Gastrocnemius medialis (tissue), 4 donors: ENCODE data around the gene PPP6R2. TPM values are rescaled to one million over a fixed set of nuclear protein-coding genes. Genes with fewer than 3 reads are reported as not detected.

Source experiments
- ATAC-seq, 2 donors: fragments of 150-250 bp; one replicate each; pipeline ENCODE4 v1.9.1; 2016
- DNase-seq, 2 donors: peaks; one replicate each; pipeline ENCODE4 v3.0.0-alpha.2; 2019
- H3K27ac ChIP-seq, 4 donors: fragments of 200-600 bp; sonication (generic); 1 replicate in 1 of 4; 2 replicates in 3 of 4; pipeline ENCODE4 v1.5.1; 2016 to 2018; ENCODE audit warnings: mild to moderate bottlenecking in 2 of 4, moderate library complexity in 1 of 4
- H3K27me3 ChIP-seq, 3 donors: fragments of 200-600 bp; sonication (generic) in 2 of 3; 1 replicate in 1 of 3; 2 replicates in 2 of 3; pipeline versions ENCODE4 v1.5.1 to v1.6.0; 2016 to 2019; ENCODE audit warnings: mild to moderate bottlenecking in 1 of 3, moderate library complexity in 1 of 3
- H3K36me3 ChIP-seq, 2 donors: fragments of 200-600 bp; sonication (generic) in 1 of 2; one replicate each; pipeline ENCODE4 v1.5.1; 2017 to 2018
- H3K4me1 ChIP-seq, 2 donors: fragments of 200-600 bp; sonication (generic) in 1 of 2; one replicate each; pipeline ENCODE4 v1.5.1; 2016 to 2017; ENCODE audit warnings: mild to moderate bottlenecking in 2 of 2
- H3K4me3 ChIP-seq, 4 donors: fragments of 200-600 bp; sonication (generic) in 3 of 4; 1 replicate in 1 of 4; 2 replicates in 3 of 4; pipeline ENCODE4 v1.5.1; 2016 to 2019; ENCODE audit warnings: mild to moderate bottlenecking in 2 of 4
- H3K9me3 ChIP-seq, 3 donors: fragments of 200-600 bp; sonication (generic) in 2 of 3; 1 replicate in 1 of 3; 2 replicates in 2 of 3; pipeline ENCODE4 v1.5.1; 2016 to 2019
- CTCF ChIP-seq, 5 experiments: fragments of 450-650 bp in 3 of 5; fragments of 200-600 bp in 2 of 5; sonication (generic) in 2 of 5; IDR thresholded peaks in 4 of 5; conservative IDR thresholded peaks in 1 of 5; 1 replicate in 4 of 5; 2 replicates in 1 of 5; pipeline ENCODE4 v1.5.1; 2016 to 2019; ENCODE audit warnings: antibody characterized with exemption in 5 of 5, mild to moderate bottlenecking in 3 of 5, moderate library complexity in 3 of 5
- POLR2A ChIP-seq, 2 donors: fragments of 450-650 bp; IDR thresholded peaks; one replicate each; pipeline ENCODE4 v1.6.1; 2017; ENCODE audit warnings: antibody characterized with exemption in 2 of 2, mild to moderate bottlenecking in 2 of 2, moderate library complexity in 2 of 2
- in situ Hi-C, 4 donors: fragments of 200-750 bp; cut with MboI; loops; one replicate each; pipeline versions ENCODE4 v1.15.0 to v1.8.0; 2017; ENCODE audit warnings: low sequenced_read_pairs in 4 of 4
- intact Hi-C: fragments of 100-400 bp; cut with DNase I; formaldehyde crosslinking; loops from one replicate; pipeline ENCODE4 v1.15.1; 2023; ENCODE audit warnings: low total_unique reads
- total RNA-seq, 4 donors: library from RNA; depleted of rRNA; stranded (reverse); fragments of >200 nt; gene quantifications; one replicate each; pipeline versions ENCODE4 v1.1.0 to v1.2.3, GENCODE V29; 2016

The PPP6R2 gene
- total RNA-seq, 4 donors from 2014 or later, result 55.7 to 96.2 (median 74.1) TPM

GRCh38 chr22:50435291-50436014 lies 92.3 kb downstream of the PPP6R2 start:
- no peak overlapping the region for H3K27ac ChIP-seq
- in situ Hi-C loops, result no loop called here
- no peak for TF ChIP-seq POLR2A (IDR thresholded peaks at IDR 0.05)
- no peak for TF ChIP-seq CTCF (IDR thresholded peaks at IDR 0.05 in 4 of 5, conservative IDR thresholded peaks at IDR 0.05 in 1 of 5)
- intact Hi-C loops, result loop anchor here (10.0 kb wide), 1 partner anchor 201 kb away; no protein-coding TSS in a partner anchor
- no peaks in the 10 kb centered on the region for H3K9me3 ChIP-seq
- no peaks in the 10 kb centered on the region for H3K4me1 ChIP-seq
- no peak overlapping the region for H3K4me3 ChIP-seq
- H3K27me3 ChIP-seq, result no peaks in the 10 kb centered on the region
- peaks cover 0 to 82% of the 10 kb centered on the region in 2 donors for H3K36me3 ChIP-seq
- DNase-seq (no peak), ATAC-seq (no peak)

GRCh38 chr22:50436015-50436830 lies 93.1 kb downstream of the PPP6R2 start:
- no peak for DNase-seq
- Histone ChIP-seq H3K4me1 (no peaks in the 10 kb centered on the region), H3K27ac (no peak overlapping the region), H3K4me3 (no peak overlapping the region), H3K27me3 (no peaks in the 10 kb centered on the region), H3K36me3 (peaks cover 0 to 82% of the 10 kb centered on the region in 2 donors), H3K9me3 (no peaks in the 10 kb centered on the region)
- in situ Hi-C loops, result no loop called here
- intact Hi-C loops, result loop anchor here (10.0 kb wide), 1 partner anchor 201 kb away; no protein-coding TSS in a partner anchor
- ATAC-seq, result no peak
- TF ChIP-seq CTCF (IDR thresholded peaks at IDR 0.05 in 4 of 5, conservative IDR thresholded peaks at IDR 0.05 in 1 of 5), result no peak
- TF ChIP-seq POLR2A (IDR thresholded peaks at IDR 0.05), result no peak

GRCh38 chr22:50436841-50437341 lies 93.8 kb downstream of the PPP6R2 start:
- in situ Hi-C loops, result no loop called here
- DNase-seq (no peak), ATAC-seq (no peak)

More at GRCh38 chr22:50436841-50437341, 93.8 kb downstream of the PPP6R2 start:
- H3K36me3 ChIP-seq, result peaks cover 0 to 75% of the 10 kb centered on the region in 2 donors
- no peaks in the 10 kb centered on the region for H3K4me1 ChIP-seq
- H3K4me3 ChIP-seq, result no peak overlapping the region
- H3K27me3 ChIP-seq, result no peaks in the 10 kb centered on the region
- no peaks in the 10 kb centered on the region for H3K9me3 ChIP-seq
- TF ChIP-seq POLR2A (IDR thresholded peaks at IDR 0.05) (no peak), CTCF (IDR thresholded peaks at IDR 0.05 in 4 of 5, conservative IDR thresholded peaks at IDR 0.05 in 1 of 5) (no peak)
- intact Hi-C loops, result loop anchor here (10.0 kb wide), 1 partner anchor 202 kb away; no protein-coding TSS in a partner anchor
- H3K27ac ChIP-seq, result no peak overlapping the region
